Uterine smooth muscle cell (primary cell): Measurements from ENCODE around the gene EPHA10. TPM values are rescaled to one million over a fixed set of nuclear protein-coding genes. Genes with fewer than 3 reads are reported as not detected.

Source experiments
- total RNA-seq: library from RNA; depleted of rRNA; stranded (reverse); fragments of >200 nt; gene quantifications from 2 replicates; pipeline ENCODE4 v1.2.3, GENCODE V29; 2014

The EPHA10 gene
- under 0.01 TPM in 1 of 2 replicates, not detected in the other for total RNA-seq

GRCh38 chr1:37764888-37765441, at the start of gene EPHA10:
EPHA10 (minus strand) TSS chr1:37765120; CDS start chr1:37765066, 54 bp downstream.

GRCh38 chr1:37807555-37808368, 42.8 kb upstream of the EPHA10 start, which contains the start of the genes C1orf122 and YRDC:
C1orf122 (plus strand) TSS chr1:37807790; CDS start chr1:37808405, 615 bp downstream.
YRDC (minus strand) TSS chr1:37808208; CDS start chr1:37808180, 28 bp downstream.

GRCh38 chr1:37793773-37794371, 29.0 kb upstream of the EPHA10 start, which contains the start of gene MANEAL:
MANEAL (plus strand) TSS chr1:37793847; CDS start chr1:37794183, 336 bp downstream.

GRCh38 chr1:37692078-37692833, 72.7 kb downstream of the EPHA10 start, which contains the start of gene CDCA8:
CDCA8 (plus strand) TSS chr1:37692516; CDS start chr1:37692691, 175 bp downstream.

Other genes with a start within 250 kb of the EPHA10 start
- gene SNIP1, start 210.8 kb downstream of the EPHA10 start, total RNA-seq: 23.4 and 25.6 TPM in 2 replicates
- gene DNALI1, start 208.2 kb downstream of the EPHA10 start, total RNA-seq: 2.7 and 3.6 TPM in 2 replicates
- 74.6 and 104 TPM in 2 replicates for gene GNL2, start 169.2 kb downstream of the EPHA10 start, total RNA-seq
- gene RSPO1, start 130.2 kb downstream of the EPHA10 start, total RNA-seq: 0.11 and 0.25 TPM in 2 replicates
- 5.2 and 27.9 TPM in 2 replicates for gene CDCA8, start 72.6 kb downstream of the EPHA10 start, total RNA-seq
- gene MANEAL, start 28.7 kb upstream of the EPHA10 start, total RNA-seq: 0.44 and 0.50 TPM in 2 replicates
- 18.2 and 205 TPM in 2 replicates for gene C1orf122, start 42.7 kb upstream of the EPHA10 start, total RNA-seq
- gene YRDC, start 43.1 kb upstream of the EPHA10 start, total RNA-seq: 19.6 and 22.8 TPM in 2 replicates
- gene MTF1, start 94.5 kb upstream of the EPHA10 start, total RNA-seq: 3.0 and 3.2 TPM in 2 replicates
- 29.7 and 33.0 TPM in 2 replicates for gene INPP5B, start 181.9 kb upstream of the EPHA10 start, total RNA-seq
- 106 and 177 TPM in 2 replicates for gene SF3A3, start 224.9 kb upstream of the EPHA10 start, total RNA-seq
- gene FHL3, start 240.4 kb upstream of the EPHA10 start, total RNA-seq: 11.7 and 15.2 TPM in 2 replicates
- gene UTP11, start 247.6 kb upstream of the EPHA10 start, total RNA-seq: 41.1 and 56.1 TPM in 2 replicates